RWPE2 (cell line): Measurements from ENCODE around the gene TOP3B.

Experiments used
- ATAC-seq: fragments of 200-7000 bp; cut with Tn5 transposase; 3 replicates; pipeline ENCODE4 v1.9.1; 2021; ENCODE audit warnings: low read depth
- DNase-seq: peaks from one replicate; pipeline ENCODE4 v3.0.0-alpha.2; 2020; ENCODE audit warnings: low spot score
- H3K27ac ChIP-seq: fragments of 450-650 bp; 2 replicates; pipeline ENCODE4 v1.5.1; 2017; ENCODE audit warnings: mild to moderate bottlenecking; ENCODE audit not compliant: poor library complexity, severe bottlenecking
- H3K27me3 ChIP-seq: fragments of 250-450 bp; sonication (Bioruptor Pico); 2 replicates; pipeline ENCODE4 v1.5.1; 2021; ENCODE audit warnings: mild to moderate bottlenecking, moderate library complexity; ENCODE audit not compliant: insufficient read depth, poor library complexity, severe bottlenecking
- H3K36me3 ChIP-seq: fragments of 250-450 bp; sonication (Bioruptor Pico); 2 replicates; pipeline ENCODE4 v1.5.1; 2020; ENCODE audit warnings: low read depth, mild to moderate bottlenecking, moderate library complexity
- H3K4me1 ChIP-seq: fragments of 250-450 bp; sonication (Bioruptor Pico); 2 replicates; pipeline ENCODE4 v1.5.1; 2021; ENCODE audit warnings: mild to moderate bottlenecking, moderate library complexity; ENCODE audit not compliant: insufficient read depth, poor library complexity, severe bottlenecking
- H3K4me3 ChIP-seq: fragments of 250-450 bp; sonication (Bioruptor Pico); 2 replicates; pipeline ENCODE4 v1.5.1; 2021; ENCODE audit warnings: mild to moderate bottlenecking, moderate library complexity; ENCODE audit not compliant: severe bottlenecking
- H3K9me3 ChIP-seq: fragments of 250-450 bp; sonication (Bioruptor Pico); 2 replicates; pipeline ENCODE4 v1.5.1; 2021; ENCODE audit warnings: mild to moderate bottlenecking, moderate library complexity; ENCODE audit not compliant: severe bottlenecking
- TF ChIP-seq, protein P1 (sequence below): fragments of 450-650 bp; IDR thresholded peaks from one replicate; pipeline ENCODE4 v1.5.1; 2017; ENCODE audit warnings: mild to moderate bottlenecking, moderate library complexity; ENCODE audit not compliant: poor library complexity, severe bottlenecking

TOP3B gene, protein sequence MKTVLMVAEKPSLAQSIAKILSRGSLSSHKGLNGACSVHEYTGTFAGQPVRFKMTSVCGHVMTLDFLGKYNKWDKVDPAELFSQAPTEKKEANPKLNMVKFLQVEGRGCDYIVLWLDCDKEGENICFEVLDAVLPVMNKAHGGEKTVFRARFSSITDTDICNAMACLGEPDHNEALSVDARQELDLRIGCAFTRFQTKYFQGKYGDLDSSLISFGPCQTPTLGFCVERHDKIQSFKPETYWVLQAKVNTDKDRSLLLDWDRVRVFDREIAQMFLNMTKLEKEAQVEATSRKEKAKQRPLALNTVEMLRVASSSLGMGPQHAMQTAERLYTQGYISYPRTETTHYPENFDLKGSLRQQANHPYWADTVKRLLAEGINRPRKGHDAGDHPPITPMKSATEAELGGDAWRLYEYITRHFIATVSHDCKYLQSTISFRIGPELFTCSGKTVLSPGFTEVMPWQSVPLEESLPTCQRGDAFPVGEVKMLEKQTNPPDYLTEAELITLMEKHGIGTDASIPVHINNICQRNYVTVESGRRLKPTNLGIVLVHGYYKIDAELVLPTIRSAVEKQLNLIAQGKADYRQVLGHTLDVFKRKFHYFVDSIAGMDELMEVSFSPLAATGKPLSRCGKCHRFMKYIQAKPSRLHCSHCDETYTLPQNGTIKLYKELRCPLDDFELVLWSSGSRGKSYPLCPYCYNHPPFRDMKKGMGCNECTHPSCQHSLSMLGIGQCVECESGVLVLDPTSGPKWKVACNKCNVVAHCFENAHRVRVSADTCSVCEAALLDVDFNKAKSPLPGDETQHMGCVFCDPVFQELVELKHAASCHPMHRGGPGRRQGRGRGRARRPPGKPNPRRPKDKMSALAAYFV

DNA sequence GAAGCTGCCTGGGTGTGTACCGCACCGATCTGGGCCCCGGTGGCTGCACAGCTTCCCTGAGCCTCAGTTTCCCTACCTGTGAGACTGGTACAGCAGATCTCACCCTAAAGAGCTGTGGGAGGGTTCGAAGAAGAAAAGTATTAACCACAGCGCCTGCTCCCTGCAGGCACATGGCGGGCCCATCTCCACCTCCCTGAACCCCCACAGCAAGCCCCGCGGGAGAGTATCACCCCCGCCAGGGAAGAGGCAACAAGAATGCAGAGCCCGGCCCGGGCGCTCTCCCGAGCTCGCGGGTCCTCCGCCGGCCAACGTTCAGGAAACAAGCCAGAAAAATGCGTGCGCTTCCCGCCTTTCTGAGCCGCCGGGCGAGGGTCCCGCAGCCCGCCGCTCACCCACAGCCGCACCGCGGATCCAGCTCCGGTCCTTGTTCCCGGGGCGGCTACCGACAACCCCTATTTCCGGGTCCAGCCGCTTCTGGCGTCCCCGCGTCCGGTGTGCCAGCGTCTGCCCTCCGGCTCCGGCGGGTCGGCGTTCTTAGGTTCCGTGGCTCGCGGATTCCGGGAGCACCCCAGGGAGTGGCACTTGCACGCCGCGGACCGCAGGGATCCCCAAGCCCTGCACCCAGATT lies at the start of gene TOP3B:
TOP3B (minus strand) TSS at position 450 of the 628 bp plus-strand sequence. CDS start 7,078 bp downstream, outside the sequence.
- ATAC-seq (peak; percentile 93), DNase-seq (peak; percentile 86)
- H3K4me1 ChIP-seq = peaks cover 5% of the 10 kb centered on the region
- no peaks in the 10 kb centered on the region for H3K36me3 ChIP-seq
- TF ChIP-seq, protein P1, sequence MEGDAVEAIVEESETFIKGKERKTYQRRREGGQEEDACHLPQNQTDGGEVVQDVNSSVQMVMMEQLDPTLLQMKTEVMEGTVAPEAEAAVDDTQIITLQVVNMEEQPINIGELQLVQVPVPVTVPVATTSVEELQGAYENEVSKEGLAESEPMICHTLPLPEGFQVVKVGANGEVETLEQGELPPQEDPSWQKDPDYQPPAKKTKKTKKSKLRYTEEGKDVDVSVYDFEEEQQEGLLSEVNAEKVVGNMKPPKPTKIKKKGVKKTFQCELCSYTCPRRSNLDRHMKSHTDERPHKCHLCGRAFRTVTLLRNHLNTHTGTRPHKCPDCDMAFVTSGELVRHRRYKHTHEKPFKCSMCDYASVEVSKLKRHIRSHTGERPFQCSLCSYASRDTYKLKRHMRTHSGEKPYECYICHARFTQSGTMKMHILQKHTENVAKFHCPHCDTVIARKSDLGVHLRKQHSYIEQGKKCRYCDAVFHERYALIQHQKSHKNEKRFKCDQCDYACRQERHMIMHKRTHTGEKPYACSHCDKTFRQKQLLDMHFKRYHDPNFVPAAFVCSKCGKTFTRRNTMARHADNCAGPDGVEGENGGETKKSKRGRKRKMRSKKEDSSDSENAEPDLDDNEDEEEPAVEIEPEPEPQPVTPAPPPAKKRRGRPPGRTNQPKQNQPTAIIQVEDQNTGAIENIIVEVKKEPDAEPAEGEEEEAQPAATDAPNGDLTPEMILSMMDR = no peak
- peak within 1 kb of the TSS; percentile 98 for H3K4me3 ChIP-seq
- H3K9me3 ChIP-seq = peaks cover 2% of the 10 kb centered on the region
- H3K27ac ChIP-seq = peak within 1 kb of the TSS; percentile 17
- no peaks in the 10 kb centered on the region for H3K27me3 ChIP-seq

DNA sequence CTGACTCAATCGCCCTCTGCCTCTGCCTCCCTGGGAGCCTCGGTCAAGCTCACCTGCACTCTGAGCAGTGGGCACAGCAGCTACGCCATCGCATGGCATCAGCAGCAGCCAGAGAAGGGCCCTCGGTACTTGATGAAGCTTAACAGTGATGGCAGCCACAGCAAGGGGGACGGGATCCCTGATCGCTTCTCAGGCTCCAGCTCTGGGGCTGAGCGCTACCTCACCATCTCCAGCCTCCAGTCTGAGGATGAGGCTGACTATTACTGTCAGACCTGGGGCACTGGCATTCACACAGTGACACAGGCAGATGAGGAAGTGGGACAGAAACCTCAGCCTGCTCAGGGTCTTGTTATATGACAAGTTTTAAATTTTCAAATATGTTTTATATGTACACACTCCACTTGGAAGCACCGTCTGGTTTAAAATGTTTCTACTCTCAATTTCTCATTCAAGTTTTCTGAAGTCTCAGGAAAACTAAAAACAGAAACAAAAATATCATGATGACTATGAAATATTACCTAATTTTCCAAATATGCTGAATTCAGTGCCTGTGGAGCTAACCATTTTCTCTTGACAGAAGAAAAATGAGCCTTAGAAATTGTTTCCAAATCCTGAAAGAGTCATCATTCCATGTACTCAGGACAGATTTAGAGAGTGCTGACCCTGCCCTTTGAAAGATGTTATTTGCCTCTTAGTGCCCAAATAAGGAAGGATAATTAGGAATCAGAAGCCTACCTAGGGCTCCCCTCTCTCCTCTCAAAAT lies 48.8 kb upstream of the TOP3B start:
- TF ChIP-seq, protein P1 = no peak
- peaks cover 8% of the 10 kb centered on the region for H3K9me3 ChIP-seq
- DNase-seq (no peak), ATAC-seq (no peak)
- no peaks in the 10 kb centered on the region for H3K4me1 ChIP-seq
- H3K4me3 ChIP-seq = no peak overlapping the region
- H3K36me3 ChIP-seq = no peaks in the 10 kb centered on the region
- no peak overlapping the region for H3K27ac ChIP-seq
- no peaks in the 10 kb centered on the region for H3K27me3 ChIP-seq

DNA sequence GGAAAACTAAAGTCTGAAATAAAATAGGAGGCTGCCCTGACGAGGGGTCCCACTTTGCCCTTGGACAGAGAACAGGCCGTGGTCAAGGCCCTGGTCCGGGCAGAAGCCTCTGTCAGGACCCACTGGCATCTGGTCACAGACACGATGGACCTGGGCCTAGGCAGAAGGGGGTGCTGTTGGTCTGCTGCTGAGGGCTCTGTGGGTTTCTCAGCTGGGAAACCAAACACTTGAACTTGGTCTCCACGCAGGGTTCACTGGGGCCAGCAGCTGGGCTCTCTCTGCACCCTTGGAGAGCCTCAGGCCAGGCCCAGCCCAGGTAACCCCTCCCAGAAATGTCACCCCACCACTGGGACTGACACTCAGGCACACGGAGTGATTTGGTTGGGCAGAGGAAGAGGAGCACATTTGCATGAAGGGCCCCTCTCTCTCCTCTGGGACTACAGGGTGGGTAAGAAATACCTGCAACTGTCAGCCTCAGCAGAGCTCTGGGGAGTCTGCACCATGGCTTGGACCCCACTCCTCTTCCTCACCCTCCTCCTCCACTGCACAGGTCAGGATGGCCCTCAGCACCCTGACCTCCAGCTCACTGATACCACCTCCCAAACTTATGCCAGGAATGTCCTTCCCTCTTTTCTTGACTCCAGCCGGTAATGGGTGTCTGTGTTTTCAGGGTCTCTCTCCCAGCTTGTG lies 48.1 kb upstream of the TOP3B start:
- no peak overlapping the region for H3K27ac ChIP-seq
- DNase-seq = no peak
- no peaks in the 10 kb centered on the region for H3K36me3 ChIP-seq
- H3K4me1 ChIP-seq = no peaks in the 10 kb centered on the region
- peaks cover 7% of the 10 kb centered on the region for H3K9me3 ChIP-seq
- no peak overlapping the region for H3K4me3 ChIP-seq
- no peaks in the 10 kb centered on the region for H3K27me3 ChIP-seq
- TF ChIP-seq, protein P1 = peak; percentile 43
- ATAC-seq = peak; percentile 46; the same call in 1 of the 3 replicates

DNA sequence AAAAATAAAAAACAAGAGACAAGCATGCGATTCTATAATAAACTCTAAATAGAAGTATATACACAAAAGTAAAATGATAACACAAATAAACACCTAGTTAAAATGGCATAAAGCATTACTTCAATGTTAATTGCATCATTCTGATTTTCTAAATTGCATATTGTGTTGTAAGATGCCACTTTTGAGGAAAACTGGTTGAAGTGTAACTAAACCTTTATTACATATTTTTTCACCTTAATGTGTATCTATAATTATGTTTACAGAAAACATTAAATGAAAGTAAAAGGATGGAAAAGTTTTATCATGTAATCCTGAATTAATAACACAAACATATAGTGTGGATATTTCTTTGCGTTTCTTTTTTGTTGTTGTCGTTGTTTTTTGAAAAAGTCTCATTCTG lies 45.4 kb upstream of the TOP3B start:
- Histone ChIP-seq H3K36me3 (no peaks in the 10 kb centered on the region), H3K4me3 (no peak overlapping the region), H3K9me3 (peaks cover 5% of the 10 kb centered on the region), H3K4me1 (no peaks in the 10 kb centered on the region), H3K27me3 (no peaks in the 10 kb centered on the region), H3K27ac (no peak overlapping the region)
- TF ChIP-seq, protein P1 = no peak
- no peak for DNase-seq
- no peak for ATAC-seq
